Mesenchymal stem cell (in vitro differentiated cells and primary cell): ENCODE measurements around the gene ADAM12.

Experiments used
- DNase-seq: peaks from one replicate; pipeline ENCODE4 v3.0.0-alpha.2; 2013
- H2AFZ ChIP-seq: one replicate; pipeline ENCODE4 v1.6.1; 2013; ENCODE audit warnings: low read depth, mild to moderate bottlenecking, control low read depth, inconsistent platforms, low read length, moderate library complexity
- H2AK5ac ChIP-seq: 2 replicates; pipeline ENCODE4 v1.6.1; 2013; ENCODE audit warnings: low read length, moderate library complexity, mild to moderate bottlenecking, inconsistent platforms; ENCODE audit not compliant: severe bottlenecking
- H2BK120ac ChIP-seq: one replicate; pipeline ENCODE4 v1.6.1; 2013; ENCODE audit warnings: low read depth, mild to moderate bottlenecking, inconsistent platforms, low read length, moderate library complexity
- H2BK12ac ChIP-seq, 2 experiments: one replicate each; pipeline ENCODE4 v1.6.1; 2013; ENCODE audit warnings: inconsistent platforms in 2 of 2, low read length in 2 of 2, mild to moderate bottlenecking in 2 of 2, moderate library complexity in 2 of 2, control low read depth in 1 of 2
- H2BK15ac ChIP-seq: one replicate; pipeline ENCODE4 v1.6.1; 2013; ENCODE audit warnings: mild to moderate bottlenecking, low read depth, inconsistent platforms; ENCODE audit not compliant: poor library complexity, severe bottlenecking
- H2BK5ac ChIP-seq: 2 replicates; pipeline ENCODE4 v1.6.1; 2013; ENCODE audit warnings: low read depth, mild to moderate bottlenecking, low read length, control low read depth, inconsistent platforms; ENCODE audit not compliant: poor library complexity, severe bottlenecking
- H3K14ac ChIP-seq, 2 experiments: one replicate each; pipeline ENCODE4 v1.6.1; 2013; ENCODE audit warnings: inconsistent platforms in 2 of 2, low read length in 2 of 2, control low read depth in 1 of 2, mild to moderate bottlenecking in 1 of 2, moderate library complexity in 1 of 2
- H3K18ac ChIP-seq, 2 experiments: one replicate each; pipeline ENCODE4 v1.6.1; 2013; ENCODE audit warnings: inconsistent platforms in 2 of 2, low read length in 2 of 2, control low read depth in 1 of 2, low read depth in 1 of 2, mild to moderate bottlenecking in 1 of 2
- H3K23ac ChIP-seq, 2 experiments: one replicate each; pipeline ENCODE4 v1.6.1; 2013; ENCODE audit warnings: inconsistent platforms in 2 of 2, low read length in 2 of 2, mild to moderate bottlenecking in 2 of 2, moderate library complexity in 2 of 2, control low read depth in 1 of 2
- H3K27ac ChIP-seq: 2 replicates; pipeline ENCODE4 v1.5.1; 2013; ENCODE audit warnings: mild to moderate bottlenecking, moderate library complexity, low read length, control low read depth, inconsistent platforms; ENCODE audit not compliant: poor library complexity, severe bottlenecking
- H3K27me3 ChIP-seq, 2 experiments: 2 replicates each; pipeline versions ENCODE4 v1.6.1 to v1.7.0; 2013; ENCODE audit warnings: low read length in 2 of 2, mild to moderate bottlenecking in 2 of 2, moderate library complexity in 2 of 2, control low read depth in 1 of 2, inconsistent platforms in 1 of 2; ENCODE audit not compliant: control insufficient read depth in 1 of 2, insufficient read depth in 1 of 2
- H3K36me3 ChIP-seq, 2 experiments: 2 replicates each; pipeline versions ENCODE4 v1.6.1 to v1.7.0; 2013; ENCODE audit warnings: low read length in 2 of 2, control low read depth in 1 of 2, inconsistent platforms in 1 of 2, low read depth in 1 of 2, mild to moderate bottlenecking in 1 of 2; ENCODE audit not compliant: insufficient read depth in 2 of 2, control insufficient read depth in 1 of 2
- H3K4ac ChIP-seq, 2 experiments: one replicate each; pipeline ENCODE4 v1.6.1; 2013; ENCODE audit warnings: inconsistent platforms in 2 of 2, low read length in 2 of 2, mild to moderate bottlenecking in 2 of 2, moderate library complexity in 2 of 2, control low read depth in 1 of 2, low read depth in 1 of 2
- H3K4me1 ChIP-seq: 2 replicates; pipeline ENCODE4 v1.6.1; 2013; ENCODE audit warnings: low read depth, low read length, control low read depth; ENCODE audit not compliant: control insufficient read depth, insufficient read depth
- H3K4me2 ChIP-seq: 2 replicates; pipeline ENCODE4 v1.6.1; 2013; ENCODE audit warnings: low read length, mild to moderate bottlenecking, inconsistent platforms; ENCODE audit not compliant: poor library complexity, severe bottlenecking
- H3K4me3 ChIP-seq, 2 experiments: 2 replicates each; pipeline versions ENCODE4 v1.5.1 to v1.7.0; 2013; ENCODE audit warnings: low read length in 2 of 2, mild to moderate bottlenecking in 2 of 2, control low read depth in 1 of 2, low read depth in 1 of 2; ENCODE audit not compliant: insufficient read depth in 1 of 2
- H3K79me1 ChIP-seq: replicated peaks from 2 replicates; pipeline ENCODE4 v1.6.1; 2013; ENCODE audit warnings: mild to moderate bottlenecking, control low read depth, low read length, inconsistent platforms; ENCODE audit not compliant: poor library complexity, severe bottlenecking
- H3K9ac ChIP-seq: 2 replicates; pipeline ENCODE4 v1.7.0; 2013; ENCODE audit warnings: mild to moderate bottlenecking, low read length, moderate library complexity
- H3K9me3 ChIP-seq: 2 replicates; pipeline ENCODE4 v1.7.0; 2013; ENCODE audit warnings: mild to moderate bottlenecking, low read length; ENCODE audit not compliant: control insufficient read depth
- H4K8ac ChIP-seq: one replicate; pipeline ENCODE4 v1.6.1; 2013; ENCODE audit warnings: inconsistent platforms, mild to moderate bottlenecking, low read length, moderate library complexity
- H4K91ac ChIP-seq: one replicate; pipeline ENCODE4 v1.6.1; 2013; ENCODE audit warnings: mild to moderate bottlenecking, low read length, inconsistent platforms
- WGBS: methylation state at CpG from one replicate; pipeline ENCODE4 v1.1.7; 2013; ENCODE audit warnings: mixed read lengths; 5-methylcytosine and 5-hydroxymethylcytosine counted together

ADAM12 gene

GRCh38 chr10:126012485-126012884, 375.8 kb downstream of the ADAM12 start:
- H2BK15ac ChIP-seq, result no peak overlapping the region
- 60% methylated on average over 1 of the region's 2 CpGs for WGBS
- no peak overlapping the region for H4K8ac ChIP-seq

DNA sequence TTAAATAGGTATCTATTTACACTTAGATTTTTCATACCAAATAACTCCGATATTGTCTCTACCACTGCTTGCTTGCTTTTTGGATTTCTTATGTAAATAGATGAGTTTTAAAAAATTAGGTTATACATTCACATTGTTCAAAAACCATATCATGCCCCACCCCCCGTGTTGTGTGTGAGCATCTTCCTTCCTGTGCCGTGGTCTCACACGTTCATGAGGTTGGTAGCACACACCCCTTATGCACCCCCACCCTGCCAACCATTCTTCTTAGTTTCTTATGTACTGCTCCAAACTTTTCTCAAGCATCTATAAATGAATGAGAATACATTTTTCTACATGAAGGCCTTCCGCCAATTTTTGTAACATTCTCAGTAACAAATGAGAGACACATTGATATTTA, 376.3 kb downstream of the ADAM12 start:
- 93% methylated on average over 3 of the region's 5 CpGs for WGBS
- no peak for DNase-seq
- no peak overlapping the region for H2BK5ac ChIP-seq

More at GRCh38 chr10:126012485-126012884, 375.8 kb downstream of the ADAM12 start:
- no peak overlapping the region for H3K4me2 ChIP-seq
- peaks cover 4% of the 10 kb centered on the region for H3K9me3 ChIP-seq
- H2BK5ac ChIP-seq, result no peak overlapping the region
- no peaks in the 10 kb centered on the region for H3K27me3 ChIP-seq
- no peak overlapping the region for H3K18ac ChIP-seq
- no peak overlapping the region for H3K9ac ChIP-seq
- H4K91ac ChIP-seq, result no peak overlapping the region
- H3K27ac ChIP-seq, result peak overlapping the region; percentile 38
- no peak overlapping the region for H2AK5ac ChIP-seq
- peaks cover 4 to 83% of the 10 kb centered on the region in 2 experiments for H3K36me3 ChIP-seq
- H2BK120ac ChIP-seq, result no peak overlapping the region
- H2BK12ac ChIP-seq, result no peak overlapping the region
- H3K14ac ChIP-seq, result no peak overlapping the region
- no peaks in the 10 kb centered on the region for H3K79me1 ChIP-seq
- H3K4me1 ChIP-seq, result peaks cover 19% of the 10 kb centered on the region
- H3K4ac ChIP-seq, result no peak overlapping the region
- no peak overlapping the region for H3K4me3 ChIP-seq
- no peak overlapping the region for H3K23ac ChIP-seq
- no peak overlapping the region for H2AFZ ChIP-seq
- DNase-seq, result peak; percentile 67

GRCh38 chr10:126009650-126010049, 378.6 kb downstream of the ADAM12 start:
- H2AK5ac ChIP-seq, result no peak overlapping the region
- H3K36me3 ChIP-seq, result peaks cover 4 to 55% of the 10 kb centered on the region in 2 experiments
- no peak overlapping the region for H3K4me3 ChIP-seq
- H2BK120ac ChIP-seq, result no peak overlapping the region
- H3K4me2 ChIP-seq, result no peak overlapping the region
- H4K91ac ChIP-seq, result no peak overlapping the region
- no peak overlapping the region for H2AFZ ChIP-seq
- no peak for DNase-seq
- peaks cover 4% of the 10 kb centered on the region for H3K9me3 ChIP-seq
- no peak overlapping the region for H2BK5ac ChIP-seq
- H2BK12ac ChIP-seq, result peak overlapping the region in 1 of 2 experiments; percentile 57
- no peak overlapping the region for H3K9ac ChIP-seq
- no peak overlapping the region for H3K23ac ChIP-seq
- H3K4me1 ChIP-seq, result peaks cover 13% of the 10 kb centered on the region
- H3K27ac ChIP-seq, result no peak overlapping the region
- no peak overlapping the region for H2BK15ac ChIP-seq
- 95% methylated on average over 5 of the region's 7 CpGs for WGBS
- no peak overlapping the region for H4K8ac ChIP-seq
- no peak overlapping the region for H3K18ac ChIP-seq
- no peak overlapping the region for H3K4ac ChIP-seq
- H3K14ac ChIP-seq, result no peak overlapping the region
- no peaks in the 10 kb centered on the region for H3K27me3 ChIP-seq
- no peaks in the 10 kb centered on the region for H3K79me1 ChIP-seq

More for the DNA sequence above, 376.3 kb downstream of the ADAM12 start:
- Histone ChIP-seq H3K14ac (no peak overlapping the region), H2BK12ac (no peak overlapping the region), H2BK15ac (no peak overlapping the region), H4K91ac (no peak overlapping the region), H4K8ac (no peak overlapping the region), H3K4me3 (no peak overlapping the region), H3K27me3 (no peaks in the 10 kb centered on the region), H3K23ac (no peak overlapping the region), H2AK5ac (no peak overlapping the region), H3K4me1 (peaks cover 18% of the 10 kb centered on the region), H3K4ac (no peak overlapping the region), H3K79me1 (no peaks in the 10 kb centered on the region), H3K9me3 (peaks cover 4% of the 10 kb centered on the region), H2BK120ac (no peak overlapping the region), H3K4me2 (no peak overlapping the region), H3K9ac (no peak overlapping the region), H2AFZ (no peak overlapping the region), H3K36me3 (peaks cover 4 to 78% of the 10 kb centered on the region in 2 experiments), H3K18ac (peak overlapping the region in 1 of 2 experiments; percentile 68), H3K27ac (no peak overlapping the region)

DNA sequence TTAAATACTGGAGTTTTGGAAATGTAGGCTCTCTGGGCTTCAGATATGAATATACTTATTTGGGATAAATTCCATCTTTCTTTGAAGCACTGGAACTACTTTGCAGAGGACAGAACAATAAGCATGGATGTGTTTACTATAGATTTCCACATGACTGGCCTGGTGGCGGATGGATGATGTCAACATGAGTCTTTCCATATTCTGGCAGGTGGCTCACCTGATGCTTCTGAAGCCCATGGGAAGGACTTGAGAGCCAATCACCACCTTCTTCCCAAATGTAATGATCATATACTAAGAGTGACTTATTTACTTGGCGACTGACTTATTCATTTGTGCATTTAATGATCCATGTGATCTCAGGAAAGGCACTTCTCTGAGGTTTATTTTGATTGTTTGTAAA, 381.4 kb downstream of the ADAM12 start:
- H3K4me3 ChIP-seq, result no peak overlapping the region
- no peak overlapping the region for H3K4me2 ChIP-seq
- no peak overlapping the region for H4K91ac ChIP-seq
- no peak overlapping the region for H3K23ac ChIP-seq
- DNase-seq, result no peak
- H3K18ac ChIP-seq, result no peak overlapping the region
- H2AFZ ChIP-seq, result no peak overlapping the region
- H2BK15ac ChIP-seq, result no peak overlapping the region
- no peaks in the 10 kb centered on the region for H3K27me3 ChIP-seq
- no peak overlapping the region for H2BK12ac ChIP-seq
- H3K4ac ChIP-seq, result no peak overlapping the region
- H3K9ac ChIP-seq, result no peak overlapping the region
- no peak overlapping the region for H3K14ac ChIP-seq
- H3K27ac ChIP-seq, result no peak overlapping the region
- H4K8ac ChIP-seq, result no peak overlapping the region
- peaks cover 2% of the 10 kb centered on the region for H3K4me1 ChIP-seq
- WGBS, result 90% methylated on average over 2 of the region's 2 CpGs
- H3K36me3 ChIP-seq, result peaks cover 4 to 31% of the 10 kb centered on the region in 2 experiments
- H3K9me3 ChIP-seq, result peaks cover 4% of the 10 kb centered on the region
- no peaks in the 10 kb centered on the region for H3K79me1 ChIP-seq
- H2BK120ac ChIP-seq, result no peak overlapping the region
- no peak overlapping the region for H2AK5ac ChIP-seq
- no peak overlapping the region for H2BK5ac ChIP-seq
